Measurements from ENCODE around the gene KIF3A.

KIF3A gene

GRCh38 chr5:132758451-132758850 is 21.1 kb upstream of the KIF3A start:
- DNase-seq (ENCODE audit: low spot score) = no peak
- CTCF ChIA-PET = interaction anchor here (1.5 kb wide), 1 partner anchor 62 kb away, joined by 4 read pairs; no protein-coding TSS in a partner anchor
- H3K27ac ChIP-seq = no peak overlapping the region
- no peak for TF ChIP-seq CTCF (conservative IDR thresholded peaks at IDR 0.05; ENCODE audit: low read depth)
- POLR2A ChIA-PET (ENCODE audit: low non-redundant PET) = no interaction called here

GRCh38 chr5:132756542-132756941 is 19.2 kb upstream of the KIF3A start:
- no peak overlapping the region for H3K27ac ChIP-seq
- no peak for DNase-seq (ENCODE audit: low spot score)
- ChIA-PET POLR2A (ENCODE audit: low non-redundant PET) (no interaction called here), CTCF (interaction anchor here (0.6 to 1.6 kb wide), 4 partner anchors 10 to 635 kb away, joined by 3 to 4 read pairs (median 4); no protein-coding TSS in a partner anchor)
- no peak for TF ChIP-seq CTCF (conservative IDR thresholded peaks at IDR 0.05; ENCODE audit: low read depth)

- TF ChIP-seq CTCF (conservative IDR thresholded peaks at IDR 0.05; ENCODE audit: low read depth) = no peak
- DNase-seq (ENCODE audit: low spot score) = no peak
- POLR2A ChIA-PET (ENCODE audit: low non-redundant PET) = interaction anchor here (0.7 kb wide), 1 partner anchor 8 kb away, joined by 3 read pairs; no protein-coding TSS in a partner anchor
- CTCF ChIA-PET = interaction anchor here (0.6 to 1.6 kb wide), 9 partner anchors 12 to 697 kb away, joined by 3 to 5 read pairs (median 3); partner anchors contain the start of gene SOWAHA
- H3K27ac ChIP-seq = no peak overlapping the region
These were observed 17.6 kb upstream of the KIF3A start for GRCh38 chr5:132754947-132755346.

GRCh38 chr5:132754111-132754510 is 16.8 kb upstream of the KIF3A start:
- no peak for DNase-seq (ENCODE audit: low spot score)
- no peak overlapping the region for H3K27ac ChIP-seq
- CTCF ChIA-PET = interaction anchor here (0.5 to 1.6 kb wide), 8 partner anchors 49 to 110 kb away, joined by 3 to 12 read pairs (median 4); partner anchors contain the start of gene SOWAHA
- POLR2A ChIA-PET (ENCODE audit: low non-redundant PET) = interaction anchor here (1.0 kb wide), 1 partner anchor 68 kb away, joined by 3 read pairs; no protein-coding TSS in a partner anchor
- TF ChIP-seq CTCF (conservative IDR thresholded peaks at IDR 0.05; ENCODE audit: low read depth) = no peak

- POLR2A ChIA-PET (ENCODE audit: low non-redundant PET) = interaction anchor here (0.5 to 1.0 kb wide), 2 partner anchors 69 to 257 kb away, joined by 3 read pairs; no protein-coding TSS in a partner anchor
These were observed 16.0 kb upstream of the KIF3A start for GRCh38 chr5:132753135-132753987.

More at GRCh38 chr5:132753135-132753987, 16.0 kb upstream of the KIF3A start:
- CTCF ChIA-PET = interaction anchor here (0.5 to 1.6 kb wide), 9 partner anchors 13 to 406 kb away, joined by 3 to 12 read pairs (median 4); partner anchors contain the start of genes GDF9 and UQCRQ
- no peak for TF ChIP-seq CTCF (conservative IDR thresholded peaks at IDR 0.05; ENCODE audit: low read depth)
- no peak for DNase-seq (ENCODE audit: low spot score)
- H3K27ac ChIP-seq = no peak overlapping the region

Data from RWPE1 (cell line).